HepG2 (cell line): ENCODE data around the gene C14orf119.

Experiments used
- BRCA1 ChIP-seq: sonication (generic); formaldehyde crosslinking; IDR thresholded peaks from 2 replicates; pipeline ENCODE4 v1.4.0; 2020; ENCODE audit warnings: missing genetic modification reagents
- EP300 ChIP-seq, 3 experiments: sonication (generic) in 1 of 3; formaldehyde crosslinking in 1 of 3; IDR thresholded peaks; 2 replicates each; pipeline versions ENCODE4 v1.5.1 to v1.6.1; 2011 to 2020; ENCODE audit warnings: low read depth in 2 of 3, low read length in 2 of 3, borderline replicate concordance in 1 of 3, improper control_type of control experiment in 1 of 3, mild to moderate bottlenecking in 1 of 3, missing genetic modification reagents in 1 of 3, moderate library complexity in 1 of 3
- JUNB ChIP-seq: sonication (generic); formaldehyde crosslinking; IDR thresholded peaks from 2 replicates; pipeline ENCODE4 v1.8.0; 2022; ENCODE audit warnings: missing genetic modification reagents, mild to moderate bottlenecking, borderline replicate concordance
- RFX5 ChIP-seq: IDR thresholded peaks from 2 replicates; pipeline ENCODE4 v1.6.1; 2011; ENCODE audit warnings: low read depth, low read length, improper control_type of control experiment
- STAG1 ChIP-seq: sonication (generic); formaldehyde crosslinking; IDR thresholded peaks from 2 replicates; pipeline ENCODE4 v1.4.0; 2020; ENCODE audit warnings: missing genetic modification reagents
- ZNF775 ChIP-seq: sonication (generic); formaldehyde crosslinking; IDR thresholded peaks from 2 replicates; pipeline ENCODE4 v1.4.0; 2020; ENCODE audit warnings: missing genetic modification reagents, mild to moderate bottlenecking, moderate library complexity, borderline replicate concordance
- TF ChIP-seq, protein P1 (sequence below): sonication (generic); formaldehyde crosslinking; IDR thresholded peaks from 2 replicates; pipeline ENCODE4 v1.4.0; 2020; ENCODE audit warnings: missing genetic modification reagents
- TF ChIP-seq, protein P2 (sequence below): sonication (generic); formaldehyde crosslinking; IDR thresholded peaks from 2 replicates; pipeline ENCODE4 v1.4.0; 2020; ENCODE audit warnings: mild to moderate bottlenecking, missing genetic modification reagents
- TF ChIP-seq, protein P3 (sequence below): sonication (generic); formaldehyde crosslinking; IDR thresholded peaks from 2 replicates; pipeline ENCODE4 v1.5.0; 2020; ENCODE audit warnings: mild to moderate bottlenecking, missing genetic modification reagents, moderate library complexity
- TF ChIP-seq, protein P4 (sequence below): sonication (generic); formaldehyde crosslinking; IDR thresholded peaks from 2 replicates; pipeline ENCODE4 v1.4.0; 2020; ENCODE audit warnings: low read depth, missing genetic modification reagents

DNA sequence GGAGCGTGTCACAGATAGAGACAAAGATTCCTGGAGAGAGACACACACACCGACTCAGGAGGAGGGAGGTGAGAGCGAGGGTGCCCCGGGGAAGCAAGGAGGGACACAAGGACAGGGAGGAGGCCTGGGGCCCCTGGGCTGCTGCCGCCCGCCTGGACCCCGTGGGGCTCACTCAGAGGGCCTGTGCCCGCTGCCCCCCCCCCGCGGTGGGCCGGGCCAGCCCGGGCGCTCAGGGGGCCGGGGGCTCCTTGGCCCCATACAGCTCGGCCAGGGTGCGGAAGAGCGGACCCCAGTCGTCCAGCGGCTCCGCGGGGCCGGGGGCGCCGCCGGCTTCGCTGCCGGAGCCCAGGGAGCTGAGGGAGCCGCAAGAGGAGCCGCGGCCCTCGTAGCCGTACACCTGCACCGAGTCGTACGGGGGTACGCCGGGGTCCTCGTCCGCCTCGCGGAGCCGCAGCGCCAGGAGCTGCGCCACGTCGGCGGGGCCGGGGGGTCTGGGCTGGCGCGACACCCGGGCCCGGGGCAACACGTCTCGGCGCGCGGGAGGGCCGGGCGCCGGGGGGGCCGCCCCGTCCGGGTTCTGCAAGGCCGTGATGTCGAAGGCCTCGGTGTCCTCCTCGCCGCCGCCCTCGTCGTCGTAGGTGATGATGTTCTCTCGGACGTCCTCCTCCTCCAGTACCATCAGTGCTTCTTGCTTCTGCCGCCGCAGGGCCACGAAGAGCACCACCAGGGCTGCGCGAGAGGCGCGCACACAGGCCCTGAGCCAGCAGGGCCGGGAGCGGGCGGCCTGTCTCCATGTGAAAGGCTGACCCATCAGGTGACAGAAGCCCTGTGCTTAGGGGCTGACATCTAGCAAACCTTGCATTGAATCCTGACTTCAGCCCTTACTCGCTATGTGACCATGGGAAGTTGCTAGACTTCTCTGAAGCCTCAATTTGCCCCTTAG, 47.3 kb upstream of the C14orf119 start:
- TF ChIP-seq, protein P1, sequence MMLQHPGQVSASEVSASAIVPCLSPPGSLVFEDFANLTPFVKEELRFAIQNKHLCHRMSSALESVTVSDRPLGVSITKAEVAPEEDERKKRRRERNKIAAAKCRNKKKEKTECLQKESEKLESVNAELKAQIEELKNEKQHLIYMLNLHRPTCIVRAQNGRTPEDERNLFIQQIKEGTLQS, result no peak
- TF ChIP-seq RFX5 (no peak), EP300 (IDR thresholded peaks at IDR 0.05; ENCODE audit: low read depth in 2 of 2, low read length in 2 of 2) (no peak), EP300 (CRISPR knock-in tag; IDR thresholded peaks at IDR 0.05; ENCODE audit: borderline replicate concordance) (no peak), STAG1 (CRISPR knock-in tag) (no peak), BRCA1 (CRISPR knock-in tag) (no peak), ZNF775 (CRISPR knock-in tag) (no peak), JUNB (no peak)
- TF ChIP-seq, protein P2, sequence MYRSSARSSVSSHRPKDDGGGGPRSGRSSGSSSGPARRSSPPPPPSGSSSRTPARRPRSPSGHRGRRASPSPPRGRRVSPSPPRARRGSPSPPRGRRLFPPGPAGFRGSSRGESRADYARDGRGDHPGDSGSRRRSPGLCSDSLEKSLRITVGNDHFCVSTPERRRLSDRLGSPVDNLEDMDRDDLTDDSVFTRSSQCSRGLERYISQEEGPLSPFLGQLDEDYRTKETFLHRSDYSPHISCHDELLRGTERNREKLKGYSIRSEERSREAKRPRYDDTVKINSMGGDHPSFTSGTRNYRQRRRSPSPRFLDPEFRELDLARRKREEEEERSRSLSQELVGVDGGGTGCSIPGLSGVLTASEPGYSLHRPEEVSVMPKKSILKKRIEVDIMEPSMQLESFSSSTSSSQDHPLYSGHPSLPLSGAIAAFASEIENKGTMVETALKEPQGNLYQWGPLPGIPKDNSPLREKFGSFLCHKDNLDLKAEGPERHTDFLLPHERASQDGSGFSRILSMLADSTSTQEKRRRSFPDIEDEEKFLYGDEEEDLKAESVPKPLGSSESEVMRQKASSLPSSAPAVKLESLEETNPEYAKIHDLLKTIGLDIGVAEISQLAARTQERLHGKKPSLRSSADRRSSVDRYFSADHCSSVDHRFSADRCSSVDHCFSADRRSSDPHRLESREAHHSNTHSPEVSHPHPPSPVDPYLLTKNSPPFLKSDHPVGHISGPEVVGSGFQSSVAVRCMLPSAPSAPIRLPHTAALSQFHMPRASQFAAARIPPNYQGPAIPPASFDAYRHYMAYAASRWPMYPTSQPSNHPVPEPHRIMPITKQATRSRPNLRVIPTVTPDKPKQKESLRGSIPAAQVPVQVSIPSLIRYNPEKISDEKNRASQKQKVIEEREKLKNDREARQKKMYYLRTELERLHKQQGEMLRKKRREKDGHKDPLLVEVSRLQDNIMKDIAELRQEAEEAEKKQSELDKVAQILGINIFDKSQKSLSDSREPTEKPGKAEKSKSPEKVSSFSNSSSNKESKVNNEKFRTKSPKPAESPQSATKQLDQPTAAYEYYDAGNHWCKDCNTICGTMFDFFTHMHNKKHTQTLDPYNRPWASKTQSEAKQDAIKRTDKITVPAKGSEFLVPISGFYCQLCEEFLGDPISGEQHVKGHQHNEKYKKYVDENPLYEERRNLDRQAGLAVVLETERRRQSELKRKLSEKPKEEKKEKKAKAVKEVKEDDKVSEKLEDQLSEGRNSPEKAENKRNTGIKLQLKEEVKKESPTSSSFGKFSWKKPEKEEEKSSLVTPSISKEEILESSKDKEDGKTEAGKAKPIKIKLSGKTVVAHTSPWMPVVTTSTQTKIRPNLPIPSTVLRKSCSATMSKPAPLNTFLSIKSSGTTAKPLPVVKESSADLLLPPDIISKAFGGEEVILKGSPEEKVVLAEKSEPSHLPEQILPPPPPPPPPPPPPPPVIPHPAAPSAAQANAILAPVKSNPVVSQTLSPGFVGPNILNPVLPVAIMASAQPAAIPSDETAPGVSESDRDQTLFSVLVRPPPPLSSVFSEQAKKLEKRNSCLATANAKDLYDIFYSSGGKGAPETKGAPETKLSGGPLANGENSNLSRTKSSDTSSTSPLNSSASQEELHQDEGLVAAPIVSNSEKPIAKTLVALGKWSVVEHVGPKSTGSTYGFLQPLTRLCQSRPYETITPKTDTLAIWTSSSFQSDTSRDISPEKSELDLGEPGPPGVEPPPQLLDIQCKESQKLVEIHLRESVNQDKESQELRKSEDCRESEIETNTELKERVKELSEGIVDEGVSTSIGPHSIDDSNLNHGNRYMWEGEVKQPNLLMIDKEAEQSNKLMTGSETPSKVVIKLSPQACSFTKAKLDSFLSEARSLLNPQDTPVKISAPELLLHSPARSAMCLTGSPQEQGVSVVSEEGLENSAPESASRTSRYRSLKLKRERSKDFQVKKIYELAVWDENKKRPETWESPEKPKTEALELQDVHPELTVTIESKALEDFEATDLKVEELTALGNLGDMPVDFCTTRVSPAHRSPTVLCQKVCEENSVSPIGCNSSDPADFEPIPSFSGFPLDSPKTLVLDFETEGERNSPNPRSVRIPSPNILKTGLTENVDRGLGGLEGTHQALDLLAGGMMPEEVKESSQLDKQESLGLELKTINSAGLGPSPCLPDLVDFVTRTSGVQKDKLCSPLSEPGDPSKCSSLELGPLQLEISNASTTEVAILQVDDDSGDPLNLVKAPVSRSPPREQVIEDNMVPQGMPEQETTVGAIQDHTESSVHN (CRISPR knock-in tag), result no peak
- TF ChIP-seq, protein P3, sequence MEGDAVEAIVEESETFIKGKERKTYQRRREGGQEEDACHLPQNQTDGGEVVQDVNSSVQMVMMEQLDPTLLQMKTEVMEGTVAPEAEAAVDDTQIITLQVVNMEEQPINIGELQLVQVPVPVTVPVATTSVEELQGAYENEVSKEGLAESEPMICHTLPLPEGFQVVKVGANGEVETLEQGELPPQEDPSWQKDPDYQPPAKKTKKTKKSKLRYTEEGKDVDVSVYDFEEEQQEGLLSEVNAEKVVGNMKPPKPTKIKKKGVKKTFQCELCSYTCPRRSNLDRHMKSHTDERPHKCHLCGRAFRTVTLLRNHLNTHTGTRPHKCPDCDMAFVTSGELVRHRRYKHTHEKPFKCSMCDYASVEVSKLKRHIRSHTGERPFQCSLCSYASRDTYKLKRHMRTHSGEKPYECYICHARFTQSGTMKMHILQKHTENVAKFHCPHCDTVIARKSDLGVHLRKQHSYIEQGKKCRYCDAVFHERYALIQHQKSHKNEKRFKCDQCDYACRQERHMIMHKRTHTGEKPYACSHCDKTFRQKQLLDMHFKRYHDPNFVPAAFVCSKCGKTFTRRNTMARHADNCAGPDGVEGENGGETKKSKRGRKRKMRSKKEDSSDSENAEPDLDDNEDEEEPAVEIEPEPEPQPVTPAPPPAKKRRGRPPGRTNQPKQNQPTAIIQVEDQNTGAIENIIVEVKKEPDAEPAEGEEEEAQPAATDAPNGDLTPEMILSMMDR, result no peak
- TF ChIP-seq, protein P4, sequence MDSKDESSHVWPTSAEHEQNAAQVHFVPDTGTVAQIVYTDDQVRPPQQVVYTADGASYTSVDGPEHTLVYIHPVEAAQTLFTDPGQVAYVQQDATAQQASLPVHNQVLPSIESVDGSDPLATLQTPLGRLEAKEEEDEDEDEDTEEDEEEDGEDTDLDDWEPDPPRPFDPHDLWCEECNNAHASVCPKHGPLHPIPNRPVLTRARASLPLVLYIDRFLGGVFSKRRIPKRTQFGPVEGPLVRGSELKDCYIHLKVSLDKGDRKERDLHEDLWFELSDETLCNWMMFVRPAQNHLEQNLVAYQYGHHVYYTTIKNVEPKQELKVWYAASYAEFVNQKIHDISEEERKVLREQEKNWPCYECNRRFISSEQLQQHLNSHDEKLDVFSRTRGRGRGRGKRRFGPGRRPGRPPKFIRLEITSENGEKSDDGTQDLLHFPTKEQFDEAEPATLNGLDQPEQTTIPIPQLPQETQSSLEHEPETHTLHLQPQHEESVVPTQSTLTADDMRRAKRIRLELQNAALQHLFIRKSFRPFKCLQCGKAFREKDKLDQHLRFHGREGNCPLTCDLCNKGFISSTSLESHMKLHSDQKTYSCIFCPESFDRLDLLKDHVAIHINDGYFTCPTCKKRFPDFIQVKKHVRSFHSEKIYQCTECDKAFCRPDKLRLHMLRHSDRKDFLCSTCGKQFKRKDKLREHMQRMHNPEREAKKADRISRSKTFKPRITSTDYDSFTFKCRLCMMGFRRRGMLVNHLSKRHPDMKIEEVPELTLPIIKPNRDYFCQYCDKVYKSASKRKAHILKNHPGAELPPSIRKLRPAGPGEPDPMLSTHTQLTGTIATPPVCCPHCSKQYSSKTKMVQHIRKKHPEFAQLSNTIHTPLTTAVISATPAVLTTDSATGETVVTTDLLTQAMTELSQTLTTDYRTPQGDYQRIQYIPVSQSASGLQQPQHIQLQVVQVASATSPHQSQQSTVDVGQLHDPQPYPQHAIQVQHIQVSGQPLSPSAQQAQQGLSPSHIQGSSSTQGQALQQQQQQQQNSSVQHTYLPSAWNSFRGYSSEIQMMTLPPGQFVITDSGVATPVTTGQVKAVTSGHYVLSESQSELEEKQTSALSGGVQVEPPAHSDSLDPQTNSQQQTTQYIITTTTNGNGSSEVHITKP (CRISPR knock-in tag), result no peak
